GM18508 (cell line): ENCODE measurements around the gene IGF1.

Experiments
- ATAC-seq: cut with Tn5 transposase; IDR thresholded peaks from one replicate; pipeline ENCODE4 v1.9.1; 2021; ENCODE audit warnings: moderate number of reproducible peaks; ENCODE audit not compliant: insufficient read depth, unreplicated experiment

The IGF1 gene

DNA sequence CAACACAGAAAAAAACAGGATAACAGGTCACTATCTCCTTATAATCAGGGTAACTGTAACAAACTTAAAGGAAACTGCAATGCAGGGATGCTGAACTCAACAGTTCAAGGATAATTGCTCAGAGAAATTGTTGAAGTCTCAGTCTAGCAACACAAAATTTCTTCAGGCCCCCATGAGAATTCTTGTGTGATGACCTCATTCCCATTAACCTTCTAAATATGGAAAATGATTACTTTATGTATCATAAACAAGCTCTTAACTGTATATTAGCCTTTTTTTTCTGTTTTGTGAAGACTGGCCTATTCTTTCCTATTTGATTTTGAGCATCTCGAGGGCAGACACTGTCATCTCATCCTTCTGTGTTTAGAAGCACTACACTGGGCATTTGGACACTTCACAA is 47.1 kb downstream of the IGF1 start:
- no peak for ATAC-seq

DNA sequence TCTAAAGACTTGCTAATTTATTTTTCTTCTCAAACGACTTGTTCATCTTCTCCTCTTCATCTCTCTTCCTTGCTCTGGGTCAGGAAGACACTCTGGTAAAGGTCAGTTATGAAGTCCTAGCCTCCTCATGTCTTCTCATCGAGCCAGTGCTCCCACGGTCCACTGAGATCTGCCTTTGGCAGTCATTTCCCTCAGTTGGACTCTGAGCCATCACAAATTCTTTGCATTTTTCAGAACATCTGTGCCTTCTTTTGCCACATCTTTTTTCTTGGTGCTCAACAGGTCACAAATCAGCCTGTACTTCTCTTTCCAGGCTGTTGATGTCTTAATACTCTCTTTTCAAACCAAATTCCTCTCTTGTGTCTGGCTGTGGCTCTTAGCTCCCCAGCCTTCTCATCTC is 49.7 kb downstream of the IGF1 start:
- ATAC-seq, result no peak

DNA sequence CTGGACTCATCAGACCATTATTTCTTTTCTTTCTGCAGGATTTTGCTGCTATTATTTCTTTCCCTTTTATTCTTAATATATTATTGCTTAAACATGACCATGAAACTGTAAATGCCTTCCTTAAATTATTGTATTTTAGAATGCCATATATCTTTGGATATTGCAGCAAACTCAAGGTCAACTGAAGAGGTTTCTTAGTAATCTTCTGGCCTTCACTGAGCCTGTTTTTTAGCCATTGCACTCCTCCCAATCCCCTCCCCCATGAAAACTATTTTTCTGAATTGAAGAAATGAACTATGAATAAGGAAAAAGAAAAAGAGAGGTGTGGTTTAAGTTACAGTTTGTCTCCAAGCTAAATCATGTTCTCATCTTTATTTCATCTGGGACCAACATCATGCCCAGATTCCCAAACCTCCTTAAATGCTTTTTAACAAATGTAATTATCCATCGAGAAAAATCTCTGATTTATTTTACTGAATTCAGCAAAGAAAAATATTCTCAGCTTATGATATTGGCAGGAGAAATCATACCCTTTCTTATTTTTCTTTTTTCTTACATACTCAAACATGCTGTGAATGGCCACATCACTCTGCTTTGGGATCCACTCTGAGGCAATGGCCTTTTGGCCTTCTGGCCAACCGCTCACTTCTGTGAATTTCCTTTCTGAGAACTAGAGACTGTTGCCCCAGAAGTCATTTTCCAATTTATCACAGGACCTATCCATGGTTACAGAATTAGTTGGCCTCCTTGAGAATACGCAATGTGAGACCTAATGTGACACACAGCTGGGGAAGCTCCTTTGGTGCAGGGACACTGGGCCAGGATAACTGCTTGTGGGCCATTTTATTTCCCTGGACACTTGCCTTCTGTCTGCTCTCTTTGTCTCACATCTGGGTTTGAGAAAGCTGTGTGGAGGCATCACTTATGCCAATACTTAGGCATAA is 50.9 kb downstream of the IGF1 start:
- no peak for ATAC-seq

DNA sequence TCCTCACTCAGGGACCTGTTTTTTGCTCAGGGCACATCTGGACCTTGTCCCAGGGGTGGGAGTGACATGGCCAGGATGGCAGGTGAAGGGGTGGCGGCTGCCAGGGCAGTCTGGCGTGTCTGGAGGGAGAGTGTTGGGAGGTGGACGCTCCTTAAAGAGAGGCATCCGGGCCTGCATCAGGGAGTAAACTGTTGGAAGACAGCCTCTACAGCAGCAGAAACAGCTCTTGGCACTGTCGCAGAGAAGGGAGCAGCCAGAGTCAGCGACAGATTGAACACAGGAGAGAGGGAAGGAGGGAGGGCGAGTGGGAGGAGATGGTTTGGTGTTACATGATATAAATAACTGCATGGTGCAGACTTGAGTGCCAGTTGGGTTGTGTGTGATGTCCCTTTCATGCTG is 52.8 kb downstream of the IGF1 start:
- no peak for ATAC-seq

- ATAC-seq, result no peak
Measured at GRCh38 chr12:102426599-102427542, 53.5 kb downstream of the IGF1 start.

- no peak for ATAC-seq
Measured at GRCh38 chr12:102425109-102426039, 55.0 kb downstream of the IGF1 start.

DNA sequence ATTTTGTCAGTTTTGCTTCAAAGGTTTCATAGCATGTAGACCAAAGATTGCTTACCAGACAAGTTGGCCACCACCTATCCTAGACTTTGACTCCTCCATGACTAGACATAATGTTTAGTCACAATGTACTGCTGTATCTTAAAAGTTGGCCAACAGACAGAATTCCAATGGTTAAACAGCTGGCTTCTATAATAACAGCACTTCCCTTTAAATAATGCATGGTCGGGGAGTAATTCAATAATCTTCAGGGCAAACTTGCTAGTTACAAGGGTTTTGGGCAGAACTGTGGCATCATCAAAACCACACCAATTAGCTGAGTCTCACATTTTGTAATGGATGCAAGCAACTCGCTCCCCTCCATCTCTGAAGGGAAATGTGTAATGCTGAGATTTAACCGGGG is 56.9 kb downstream of the IGF1 start:
- ATAC-seq, result no peak

DNA sequence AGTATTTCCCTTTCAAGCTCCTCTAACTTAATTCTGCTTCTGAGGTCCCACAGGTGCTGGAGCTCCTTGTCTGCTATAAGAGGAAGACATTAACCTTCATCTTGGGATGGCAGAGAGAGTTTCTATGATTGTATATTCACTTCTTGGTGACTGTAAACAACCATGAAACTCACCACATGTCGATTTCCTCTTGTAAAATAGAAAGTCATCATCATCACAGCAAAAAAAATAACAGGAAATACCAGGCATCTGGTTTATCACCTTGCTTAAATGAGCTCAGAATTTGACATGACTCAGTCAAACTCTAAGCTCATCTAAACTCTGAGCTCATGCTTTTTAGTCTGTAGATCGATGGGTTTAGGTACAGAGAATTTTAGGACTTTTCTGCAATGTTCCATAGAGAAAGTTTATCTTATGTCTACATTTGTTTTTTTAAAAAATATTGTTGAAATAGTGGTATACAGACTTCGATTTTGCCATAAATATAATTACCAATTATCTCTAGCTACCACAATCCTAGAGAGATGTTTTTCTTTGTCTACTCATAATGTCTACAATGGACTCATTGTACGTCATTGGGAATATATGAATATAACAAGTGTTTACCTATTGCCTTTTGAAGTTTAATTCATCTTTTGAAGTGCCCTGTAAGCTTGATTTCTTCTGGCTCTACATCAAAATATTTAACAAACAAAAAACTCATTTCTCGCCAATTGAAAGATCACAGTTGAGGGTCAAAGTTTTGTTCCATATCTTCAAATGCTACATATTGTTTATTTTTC is 58.4 kb downstream of the IGF1 start:
- ATAC-seq, result no peak

DNA sequence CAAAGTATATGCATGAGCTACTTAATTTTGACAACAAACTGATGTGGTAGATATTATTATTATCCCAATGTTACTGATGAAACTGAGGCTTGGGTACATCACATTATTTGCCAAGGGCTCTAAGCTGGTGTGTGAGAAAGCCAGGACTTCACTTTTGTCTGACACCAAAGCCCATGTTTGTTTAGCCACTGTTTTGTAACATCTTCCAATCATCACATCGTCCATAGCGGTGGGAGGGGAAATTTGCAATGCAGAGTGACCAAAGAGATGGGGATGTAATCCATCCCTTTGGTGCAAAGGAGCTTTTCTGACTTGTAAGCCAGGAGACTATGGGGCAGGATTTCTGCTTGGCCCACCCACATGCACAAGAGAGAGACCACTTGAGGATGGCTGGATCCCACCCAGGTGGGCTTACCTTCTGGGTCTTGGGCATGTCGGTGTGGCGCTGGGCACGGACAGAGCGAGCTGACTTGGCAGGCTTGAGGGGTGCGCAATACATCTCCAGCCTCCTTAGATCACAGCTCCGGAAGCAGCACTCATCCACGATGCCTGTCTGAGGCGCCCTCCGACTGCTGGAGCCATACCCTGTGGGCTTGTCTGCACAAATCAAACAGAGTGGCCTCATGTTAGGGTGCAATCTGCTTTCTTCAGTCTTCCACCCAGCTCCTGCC is 61.1 kb downstream of the IGF1 start:
- ATAC-seq, result no peak

DNA sequence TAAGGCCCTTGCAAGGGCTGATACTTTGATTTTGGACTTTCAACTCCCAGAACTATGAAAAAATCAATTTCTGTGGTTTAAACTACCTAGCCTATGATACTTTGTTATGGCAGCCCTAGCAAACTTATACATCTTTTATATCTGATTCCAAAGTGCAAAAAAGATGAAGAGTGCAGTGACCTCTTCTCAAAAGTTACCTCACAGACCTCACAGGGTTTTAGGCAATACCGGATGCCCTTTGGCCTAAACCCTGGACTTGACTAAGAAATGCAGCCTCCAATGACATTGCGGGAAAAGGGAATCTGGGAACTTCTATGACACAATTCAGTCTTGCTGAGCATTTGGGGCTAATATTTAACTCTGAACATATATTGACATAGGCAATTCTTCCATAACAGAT is 63.3 kb downstream of the IGF1 start:
- ATAC-seq, result no peak

GRCh38 chr12:102415515-102415914 is 64.8 kb downstream of the IGF1 start:
- ATAC-seq, result no peak

- no peak for ATAC-seq
Measured at GRCh38 chr12:102413396-102413795, 67.0 kb downstream of the IGF1 start.

DNA sequence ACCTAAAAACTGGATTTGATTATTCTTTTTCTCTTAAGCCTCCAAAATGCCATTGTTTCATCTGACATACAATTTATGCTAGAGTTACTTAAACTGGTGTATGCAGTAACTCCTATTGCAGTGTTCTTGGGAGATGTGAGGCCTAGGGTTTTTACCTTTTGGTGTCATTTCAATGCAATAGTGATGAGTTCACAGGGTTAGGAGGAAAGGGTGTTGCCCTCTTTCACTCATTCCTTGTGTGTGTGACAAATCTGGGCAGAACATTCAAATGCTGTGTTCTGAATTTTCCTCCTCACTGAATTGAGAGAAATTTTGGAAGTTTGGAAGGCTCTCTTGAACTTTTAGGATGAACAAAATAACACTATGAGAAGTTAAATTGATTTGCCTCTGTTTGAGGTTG is 69.9 kb downstream of the IGF1 start:
- ATAC-seq, result no peak

GRCh38 chr12:102408487-102409297 is 71.7 kb downstream of the IGF1 start:
- no peak for ATAC-seq

DNA sequence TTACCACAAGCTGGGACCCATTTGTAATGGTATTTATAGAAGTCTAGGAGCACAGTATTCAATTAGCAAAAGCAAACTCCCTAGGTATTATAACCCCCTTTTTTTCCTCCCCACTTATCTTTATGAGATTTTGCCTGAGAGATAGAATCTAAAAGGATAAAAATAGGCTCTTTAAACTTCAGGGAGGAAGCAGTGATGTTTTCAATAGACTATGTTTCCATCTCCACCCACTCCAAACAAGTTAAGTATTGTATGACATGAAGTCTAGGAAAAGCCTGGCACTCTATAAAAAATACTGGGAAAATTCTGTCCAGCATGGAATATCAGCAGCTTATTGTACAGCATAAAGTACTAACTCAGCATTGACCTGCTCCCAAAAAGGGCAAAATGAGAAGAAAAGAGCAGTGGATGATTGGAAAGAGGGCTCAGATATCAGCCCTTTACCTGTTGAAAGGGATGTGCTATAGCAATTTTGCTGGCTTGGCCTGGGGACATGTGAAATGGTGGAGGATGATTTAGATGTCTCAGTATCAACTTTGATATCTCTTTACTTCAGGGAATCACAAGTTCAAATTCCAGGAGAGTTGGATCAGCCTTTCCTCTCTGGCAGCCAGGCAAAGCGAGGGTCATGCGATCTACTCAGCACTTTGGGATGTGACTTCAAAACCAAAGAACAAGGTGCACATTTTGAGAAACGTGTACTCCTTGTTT is 72.4 kb downstream of the IGF1 start:
- no peak for ATAC-seq

- no peak for ATAC-seq
Measured at GRCh38 chr12:102406033-102406584, 74.3 kb downstream of the IGF1 start.

DNA sequence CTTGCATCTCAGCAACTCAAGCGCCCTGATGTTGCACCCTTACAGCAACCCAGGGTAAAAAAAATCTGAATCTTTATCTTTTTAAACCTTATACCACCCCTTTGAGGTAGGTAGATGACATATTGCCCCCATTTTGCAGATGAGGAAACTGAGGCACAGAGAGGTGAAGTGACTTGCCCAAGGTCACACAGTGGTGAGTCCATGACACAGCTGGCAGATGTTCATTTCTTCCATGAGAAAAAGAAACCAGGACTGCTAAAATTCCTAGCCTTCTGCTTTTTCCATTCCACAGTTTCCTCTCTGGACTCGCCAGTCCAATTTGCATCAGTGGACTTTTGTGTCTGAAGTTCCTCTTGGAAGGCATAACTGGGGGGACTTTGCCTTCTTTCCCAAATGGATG is 79.3 kb downstream of the IGF1 start:
- ATAC-seq, result no peak
